Stimulated activated CD8-positive, alpha-beta memory T cell treated with anti-CD3 and anti-CD28 coated beads, Interleukin-15, amount 100 ng/mL, for 4 hours (primary cell): ENCODE results near the gene KRT2.
A peak's percentile ranks its signal among the peaks of the same experiment; 100 is the strongest.

Experiments used
- DNase-seq, 2 donors: peaks; one replicate each; pipeline ENCODE4 v3.0.0-alpha.2; 2020; ENCODE audit warnings: low read depth in 2 of 2

The KRT2 gene

DNA sequence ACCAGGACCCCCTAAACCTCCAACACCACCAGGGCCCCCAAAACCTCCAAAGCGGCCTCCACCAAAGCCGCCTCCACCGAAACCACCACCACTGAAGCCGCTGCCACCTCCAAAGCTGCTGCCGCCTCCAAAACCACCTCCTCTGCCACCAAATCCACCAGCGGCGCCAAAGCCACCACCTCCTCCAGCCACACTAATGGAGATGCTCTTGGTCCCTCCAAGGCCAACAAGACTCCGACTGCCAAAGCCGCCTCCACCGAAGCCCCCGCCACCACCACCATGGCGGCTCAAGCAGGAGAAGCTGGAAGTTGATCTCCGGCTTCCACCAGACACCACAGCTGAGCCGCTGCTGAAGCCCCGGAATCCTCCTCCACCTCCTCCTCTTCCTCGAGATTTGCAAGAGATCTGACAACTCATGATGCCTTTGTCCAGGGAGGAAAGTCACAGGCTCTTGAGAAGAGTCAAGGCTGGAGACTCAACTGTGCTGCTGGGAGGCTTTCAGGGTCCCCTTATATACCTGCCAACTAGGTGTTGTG lies at the start of gene KRT2:
Gene KRT2 (minus strand): TSS at position 486 of the 536 bp plus-strand sequence. CDS start 69 bp downstream, at position 417.
- DNase-seq: no peak

DNA sequence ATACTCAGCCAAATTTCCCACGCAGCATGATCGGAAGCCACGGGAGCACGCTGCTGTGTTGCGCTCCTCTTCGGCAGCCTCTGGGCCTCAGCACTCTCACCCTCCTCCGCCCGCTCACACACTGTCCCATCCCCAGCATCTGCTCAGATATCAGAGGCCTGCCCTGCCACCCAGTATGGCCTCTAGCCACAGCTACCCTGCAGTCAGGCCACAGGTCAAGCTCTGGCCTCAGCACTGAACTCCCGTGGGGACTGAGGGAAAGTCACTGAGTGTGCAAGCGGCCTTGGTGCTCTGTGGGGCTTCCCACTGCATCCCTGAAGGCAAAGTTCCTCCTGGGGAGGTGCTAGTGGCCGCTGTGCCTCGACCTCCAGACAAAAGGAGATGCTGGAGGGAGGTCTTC lies 49.3 kb upstream of the KRT2 start:
- DNase-seq: no peak

DNA sequence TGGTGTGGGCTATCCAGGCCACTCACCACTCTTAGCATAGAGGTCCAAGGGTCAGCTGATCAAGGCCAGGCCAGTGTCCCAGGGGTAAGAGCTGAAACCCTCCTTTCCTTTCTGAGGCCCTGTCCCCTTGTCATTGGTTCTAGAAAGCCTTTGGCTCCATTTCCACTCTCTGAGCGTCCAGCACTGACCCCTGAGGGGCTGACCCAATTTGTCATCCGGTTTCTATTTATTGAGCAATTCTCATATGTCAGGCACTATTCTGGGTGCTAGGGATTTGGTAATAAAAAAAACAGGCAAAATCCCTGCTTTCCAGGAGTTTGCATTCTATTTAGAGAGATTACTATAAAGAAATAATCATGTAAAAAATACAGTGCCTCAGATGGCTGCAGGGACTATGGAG lies 47.9 kb upstream of the KRT2 start:
- DNase-seq: no peak

DNA sequence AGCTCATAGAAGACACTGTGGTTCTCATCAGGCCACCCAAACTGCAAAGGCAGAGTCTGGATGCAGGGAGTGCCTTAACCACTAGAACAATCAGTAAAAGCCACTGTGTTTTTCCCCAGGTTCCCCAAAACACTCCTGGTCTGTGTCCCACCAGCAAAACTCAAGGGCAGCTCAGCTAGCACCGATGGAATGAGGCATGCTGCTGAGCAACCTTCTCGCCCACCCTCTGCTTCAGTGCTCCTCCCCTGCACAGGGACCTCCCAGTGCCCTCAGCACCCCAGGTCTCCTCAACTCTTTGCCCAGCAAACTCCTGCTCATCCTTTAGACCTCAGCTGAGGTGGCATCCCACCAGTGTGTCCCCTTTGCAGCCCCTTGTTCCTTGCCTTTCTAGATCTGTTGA lies 47.4 kb upstream of the KRT2 start:
- no peak for DNase-seq

DNA sequence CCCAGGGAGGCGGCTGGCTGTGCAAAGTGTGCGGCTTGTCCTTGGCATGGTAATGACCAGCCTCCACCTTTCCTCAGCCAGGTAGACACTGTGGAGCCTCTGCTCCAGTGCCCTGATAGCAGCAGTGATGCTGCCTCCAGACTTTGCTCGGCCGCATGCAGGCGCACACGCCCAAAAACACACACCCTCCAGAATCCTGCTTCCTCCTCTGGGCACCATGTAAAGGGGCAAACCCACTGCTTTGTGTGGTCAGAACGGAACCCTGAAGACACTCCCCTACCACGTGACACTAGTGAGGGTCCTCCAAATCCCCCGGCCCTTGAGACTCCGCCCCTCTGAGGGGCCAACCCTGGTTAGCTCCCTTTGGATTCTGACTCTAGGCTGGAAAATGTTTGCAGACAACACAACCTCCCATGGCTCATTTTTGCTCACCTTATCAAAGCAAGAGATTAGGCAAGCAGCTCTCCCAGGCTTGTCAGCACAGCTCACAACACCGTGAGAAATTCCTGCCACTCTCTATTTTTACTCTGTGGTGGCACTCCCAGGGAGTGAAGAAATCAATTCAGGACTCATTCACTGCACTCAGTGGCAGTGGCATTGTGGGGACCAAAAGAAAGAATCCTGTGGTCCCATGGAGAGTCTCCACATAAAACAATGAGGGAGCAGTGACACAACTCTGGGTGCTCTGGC lies 46.8 kb upstream of the KRT2 start:
- no peak for DNase-seq

DNA sequence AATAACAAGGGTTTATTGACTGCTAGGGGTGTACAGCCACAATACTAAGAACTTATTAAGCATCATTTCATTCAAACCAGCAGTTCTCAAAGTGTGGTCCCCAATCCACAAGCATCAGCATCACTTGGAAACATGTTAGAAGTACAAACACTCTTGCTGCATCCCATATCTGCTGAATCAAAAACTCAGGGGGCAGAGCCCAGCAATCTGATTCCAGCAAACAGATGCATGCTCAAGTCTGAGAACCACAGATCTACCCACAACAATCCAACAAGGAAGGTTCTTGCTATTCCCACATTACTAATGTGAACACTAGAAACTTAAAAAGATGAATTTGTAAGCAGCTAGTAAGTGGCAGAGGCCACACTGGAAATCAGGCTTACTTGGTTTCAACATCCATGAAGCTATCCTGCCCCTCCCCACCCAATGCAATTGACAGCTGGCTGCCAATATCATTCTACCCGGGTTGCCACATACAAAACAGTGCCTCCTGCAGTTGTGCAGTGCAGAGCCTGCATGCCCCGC lies 45.1 kb upstream of the KRT2 start:
- no peak for DNase-seq

DNA sequence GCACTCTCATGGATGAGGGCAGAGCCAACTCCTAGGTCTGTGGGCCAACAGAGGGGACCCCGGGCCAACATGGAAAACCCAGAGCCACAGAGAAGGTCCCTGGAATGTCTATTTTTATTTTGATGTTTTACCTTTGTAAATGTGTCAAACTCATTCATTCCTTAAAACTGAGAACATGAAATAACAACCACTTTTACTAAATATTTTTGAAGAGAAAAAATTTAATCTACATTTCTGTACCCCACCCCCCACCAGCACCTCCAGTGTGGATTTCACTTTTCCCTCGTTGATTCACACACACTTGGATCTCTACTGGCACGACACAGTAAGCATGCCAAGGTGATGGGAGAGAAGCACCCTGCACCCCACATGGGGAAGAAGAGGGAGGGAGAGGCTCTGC lies 44.6 kb upstream of the KRT2 start:
- DNase-seq: no peak

DNA sequence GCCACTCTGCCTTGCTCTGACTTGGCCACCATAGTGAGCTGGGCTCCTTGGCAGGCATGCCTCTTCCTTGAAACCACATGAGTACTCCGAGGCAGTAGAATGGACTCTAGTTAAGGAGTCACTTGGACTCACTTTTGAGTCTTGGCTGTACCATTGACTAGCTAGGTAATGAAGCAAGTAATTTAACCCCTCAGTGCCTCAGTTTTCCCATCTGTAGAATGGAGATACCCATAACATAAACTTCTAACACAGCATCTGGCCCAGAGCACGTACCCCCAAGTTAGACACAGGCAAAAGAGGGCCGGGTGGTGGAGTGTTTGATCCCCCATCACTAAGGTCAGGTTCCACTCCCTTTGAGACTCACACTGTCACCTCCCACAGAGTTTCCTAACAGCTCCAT lies 43.0 kb upstream of the KRT2 start:
- DNase-seq: no peak

DNA sequence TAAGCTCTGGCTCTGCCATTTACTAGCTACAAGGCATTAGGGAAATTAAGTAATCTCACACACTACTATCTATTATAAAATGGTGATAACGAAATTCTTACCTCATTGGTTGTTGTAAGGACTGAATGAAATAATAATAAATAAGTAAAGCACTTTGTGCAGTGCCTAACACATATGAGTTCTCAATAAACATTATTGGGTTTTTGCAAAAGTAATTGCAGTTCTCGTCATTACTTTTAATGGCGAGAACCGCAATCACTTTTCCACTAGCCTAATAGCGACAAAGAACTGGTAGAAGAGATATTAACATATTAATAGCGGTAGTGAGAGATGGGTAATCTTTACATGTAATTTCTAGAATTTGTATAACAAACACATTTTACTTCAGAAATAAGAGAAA lies 42.1 kb upstream of the KRT2 start:
- DNase-seq: no peak

DNA sequence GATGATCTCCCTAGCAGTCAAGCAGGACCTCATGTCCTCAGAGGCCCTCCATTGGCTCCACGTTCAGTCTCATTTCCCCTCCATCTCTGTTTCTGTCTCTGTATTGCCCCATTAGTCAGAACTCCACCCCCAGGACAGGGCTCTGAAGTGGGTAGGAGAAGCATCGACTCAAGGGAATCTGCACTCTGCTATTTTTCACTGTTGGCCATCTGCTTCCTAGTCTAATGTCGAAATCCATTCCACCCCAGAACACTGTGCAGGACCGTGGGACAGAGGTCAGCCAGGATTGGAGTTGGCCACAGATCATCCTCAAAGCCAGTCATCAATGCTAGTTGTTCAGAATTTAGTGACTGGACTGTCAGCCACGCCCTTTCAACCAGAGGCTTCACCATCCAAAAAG lies 41.2 kb upstream of the KRT2 start:
- DNase-seq: no peak

DNA sequence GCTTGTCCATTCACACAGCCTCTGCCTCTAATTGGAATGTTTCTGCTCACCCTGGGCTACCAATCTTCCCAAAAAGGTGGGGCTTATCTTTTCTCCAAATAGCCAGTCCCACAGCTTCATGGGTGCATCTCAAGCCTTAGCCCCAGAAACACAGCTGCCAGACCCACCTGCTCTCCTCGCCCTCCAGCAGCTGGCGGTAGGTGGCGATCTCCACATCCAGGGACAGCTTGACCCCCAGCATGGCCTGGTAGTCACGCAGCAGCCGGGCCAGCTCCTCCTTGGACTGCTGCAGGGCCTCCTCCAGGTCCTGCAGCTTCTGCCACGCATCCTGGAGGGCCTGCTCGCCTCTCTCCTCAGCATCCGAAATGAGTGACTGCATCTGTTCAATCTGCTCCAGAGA lies 40.2 kb upstream of the KRT2 start:
- DNase-seq: no peak

DNA sequence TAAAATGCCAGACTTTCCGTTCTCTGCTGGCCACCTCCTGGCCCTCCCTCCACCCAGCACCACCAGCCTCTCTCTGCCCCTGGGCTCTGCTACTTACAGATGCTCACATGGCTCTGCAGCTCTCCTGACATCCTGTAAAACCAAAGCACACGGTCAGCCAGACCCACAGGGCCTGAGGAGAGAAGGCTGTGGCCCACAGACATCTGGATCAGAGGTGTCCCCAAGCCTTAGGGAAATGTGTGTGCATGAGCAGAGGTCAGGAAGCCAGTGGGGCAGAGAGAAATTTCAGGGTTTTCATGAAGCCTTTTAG lies 39.8 kb upstream of the KRT2 start:
- DNase-seq: no peak

DNA sequence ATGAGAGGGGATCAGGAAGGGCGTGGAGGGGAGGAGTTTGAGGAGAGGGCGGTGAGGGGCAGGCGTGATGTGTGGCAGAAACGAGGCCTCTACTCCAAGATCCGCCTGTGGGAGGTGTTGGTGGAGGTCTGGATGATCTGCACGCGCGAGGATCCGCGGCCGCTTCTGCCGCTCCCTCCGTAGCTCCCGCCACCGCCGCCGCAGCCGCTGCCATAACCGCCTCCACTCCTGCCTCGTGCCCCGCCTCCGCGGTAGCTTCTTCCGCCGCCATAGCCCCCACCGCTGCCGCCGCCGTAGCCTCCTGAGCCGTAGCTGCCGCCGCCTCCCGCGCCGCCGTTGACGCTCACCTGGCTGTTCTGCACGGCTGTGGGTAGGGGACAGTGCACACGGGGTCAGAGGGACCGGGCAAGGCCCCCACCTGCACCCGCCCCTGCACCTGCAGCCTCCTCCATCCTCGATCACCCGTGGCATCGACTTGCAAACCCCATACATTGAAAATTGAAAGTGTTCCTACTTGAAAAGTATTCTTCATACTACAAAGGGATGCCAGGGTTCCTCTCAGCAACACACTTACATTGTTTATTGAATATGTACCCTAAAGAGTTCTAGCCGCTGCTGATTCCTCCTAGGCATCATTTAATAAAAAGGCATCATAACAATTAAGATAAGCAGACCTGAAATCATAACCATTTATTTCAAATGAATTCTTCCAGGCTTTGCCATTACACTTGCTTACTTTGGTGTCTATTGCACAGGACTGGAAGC lies 39.2 kb upstream of the KRT2 start:
- DNase-seq: peak; percentile 9 to 10

DNA sequence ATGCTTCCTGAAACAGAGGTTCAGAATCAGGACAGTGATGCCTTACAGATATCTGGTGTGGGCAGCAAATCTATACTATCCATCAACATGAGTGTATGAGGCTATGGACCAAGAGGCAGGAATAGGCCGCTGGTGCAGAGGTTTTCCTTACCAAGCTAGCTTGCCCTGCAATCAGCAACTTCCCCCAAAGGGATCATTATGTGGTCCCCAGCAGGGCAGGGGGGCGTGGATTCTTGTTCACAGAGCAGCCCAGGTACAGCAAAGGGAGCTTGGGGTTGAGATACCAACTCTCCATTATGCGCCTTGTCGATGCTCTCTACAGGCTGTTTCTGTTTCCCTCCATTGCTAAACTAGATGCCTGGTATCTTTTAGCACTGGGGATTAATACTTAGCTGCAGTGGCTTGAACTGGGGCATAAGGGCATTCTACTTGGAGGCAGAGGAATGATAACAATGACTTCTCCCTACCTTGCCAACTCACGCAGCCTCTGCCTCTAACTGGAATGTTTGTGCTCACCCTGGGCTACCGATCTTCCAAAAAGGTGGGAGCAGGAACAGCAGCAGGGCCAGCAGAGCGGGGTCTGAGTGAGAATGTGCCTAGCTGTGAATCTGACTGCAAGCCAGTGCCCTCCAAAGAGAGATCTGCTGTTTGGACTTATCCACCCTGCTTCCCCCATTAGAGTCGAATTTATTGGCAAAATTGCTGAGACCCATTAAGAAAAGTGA lies 38.5 kb upstream of the KRT2 start:
- no peak for DNase-seq

DNA sequence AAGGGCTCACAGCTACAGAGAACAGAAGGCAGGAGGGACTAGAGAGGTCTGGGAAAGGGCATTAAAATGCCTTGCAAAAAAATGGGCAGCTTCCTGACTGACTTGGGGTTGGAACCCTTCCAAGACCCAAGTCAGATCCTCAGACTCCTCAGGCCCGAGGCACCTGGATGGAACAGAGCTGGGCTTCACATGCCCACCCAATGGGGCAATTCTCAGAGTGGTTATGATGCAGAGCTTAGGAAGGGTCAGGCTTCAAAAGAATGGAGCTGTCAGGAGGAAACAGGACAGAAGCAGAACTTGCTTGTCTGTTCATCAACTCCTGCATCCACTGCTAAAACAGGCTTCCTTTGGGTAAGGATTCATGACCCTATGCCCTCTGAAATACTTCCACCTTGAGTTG lies 37.9 kb upstream of the KRT2 start:
- DNase-seq: no peak

DNA sequence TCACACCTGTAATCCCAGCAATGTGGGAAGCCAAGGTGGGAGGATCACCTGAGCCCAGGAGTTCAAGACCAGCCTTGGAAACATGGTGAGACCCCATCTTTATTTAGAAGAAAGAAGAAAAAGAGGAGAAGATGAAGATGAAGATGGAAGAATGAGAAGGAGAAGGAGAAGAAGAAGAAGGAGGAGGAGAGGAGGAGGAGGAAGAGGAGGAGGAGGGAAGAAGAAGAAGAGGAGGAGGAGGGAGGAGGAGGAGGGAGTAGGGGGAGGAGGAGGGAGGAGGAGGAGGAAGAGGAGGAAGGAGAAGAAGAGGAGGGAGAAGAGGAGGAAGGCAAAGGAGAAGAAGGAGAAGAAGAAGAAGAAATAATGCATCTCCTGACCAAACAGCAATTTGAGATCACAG lies 37.2 kb upstream of the KRT2 start:
- DNase-seq: no peak

DNA sequence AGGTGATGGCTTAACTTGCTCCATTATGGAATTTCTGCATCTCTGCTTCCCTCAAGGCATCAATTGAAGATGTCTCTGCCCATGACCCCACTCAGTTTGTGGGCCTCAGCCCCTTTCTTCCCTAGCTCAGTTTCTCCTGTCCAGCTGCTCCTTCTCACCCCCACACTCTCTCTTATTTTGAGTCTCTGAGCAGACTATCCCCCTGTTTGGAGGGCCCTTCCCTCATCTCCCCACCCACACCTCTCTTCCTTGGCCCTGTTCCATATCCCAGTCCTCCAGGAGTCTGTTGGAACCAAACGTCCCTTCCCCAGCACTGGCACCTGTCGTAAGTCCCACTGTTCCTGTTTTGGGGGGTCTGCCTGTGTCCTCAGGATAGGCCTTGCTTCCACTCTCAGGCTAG lies 36.5 kb upstream of the KRT2 start:
- DNase-seq: no peak

DNA sequence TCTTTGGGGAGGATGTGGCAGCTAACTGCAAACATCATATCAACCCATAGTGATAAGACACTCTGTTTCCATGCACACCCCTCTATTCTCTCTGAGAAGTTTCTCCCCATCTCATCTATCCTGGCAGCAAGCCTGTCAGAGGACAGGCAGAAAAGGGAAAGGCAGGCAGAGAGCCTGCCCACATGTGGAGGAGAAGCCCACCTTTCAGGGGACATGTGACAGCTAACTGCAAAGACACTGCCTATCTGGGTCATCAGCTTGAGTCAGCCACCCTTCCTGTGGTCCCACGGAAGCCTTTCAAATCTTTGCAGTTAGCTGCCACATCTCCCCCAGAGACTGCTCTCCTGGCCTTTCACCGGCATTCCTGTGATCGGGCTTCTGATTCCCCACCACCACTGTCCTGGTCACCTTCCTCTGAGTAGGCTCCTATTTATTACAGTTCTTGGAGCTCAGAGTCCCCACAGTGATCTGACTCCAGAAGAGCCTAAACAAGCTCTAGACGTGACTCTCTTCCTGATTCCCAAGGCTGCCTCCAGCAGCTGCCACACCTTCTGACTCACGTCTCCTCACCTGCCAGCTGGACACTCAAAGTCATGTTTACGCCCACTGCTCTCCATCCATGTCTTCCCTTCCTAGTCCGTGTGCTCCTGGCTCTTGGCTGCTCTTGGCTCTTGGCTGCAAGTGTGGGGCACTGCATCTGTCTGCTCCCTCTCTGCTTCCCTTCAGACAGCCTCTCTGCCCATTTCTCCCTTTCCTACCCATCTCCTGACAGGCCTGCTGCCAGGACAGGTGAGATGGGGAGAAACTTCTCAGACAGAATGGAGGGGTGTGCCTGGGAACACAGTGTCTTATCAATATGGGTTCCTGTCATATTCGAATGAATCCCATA lies 35.7 kb upstream of the KRT2 start:
- DNase-seq: no peak

DNA sequence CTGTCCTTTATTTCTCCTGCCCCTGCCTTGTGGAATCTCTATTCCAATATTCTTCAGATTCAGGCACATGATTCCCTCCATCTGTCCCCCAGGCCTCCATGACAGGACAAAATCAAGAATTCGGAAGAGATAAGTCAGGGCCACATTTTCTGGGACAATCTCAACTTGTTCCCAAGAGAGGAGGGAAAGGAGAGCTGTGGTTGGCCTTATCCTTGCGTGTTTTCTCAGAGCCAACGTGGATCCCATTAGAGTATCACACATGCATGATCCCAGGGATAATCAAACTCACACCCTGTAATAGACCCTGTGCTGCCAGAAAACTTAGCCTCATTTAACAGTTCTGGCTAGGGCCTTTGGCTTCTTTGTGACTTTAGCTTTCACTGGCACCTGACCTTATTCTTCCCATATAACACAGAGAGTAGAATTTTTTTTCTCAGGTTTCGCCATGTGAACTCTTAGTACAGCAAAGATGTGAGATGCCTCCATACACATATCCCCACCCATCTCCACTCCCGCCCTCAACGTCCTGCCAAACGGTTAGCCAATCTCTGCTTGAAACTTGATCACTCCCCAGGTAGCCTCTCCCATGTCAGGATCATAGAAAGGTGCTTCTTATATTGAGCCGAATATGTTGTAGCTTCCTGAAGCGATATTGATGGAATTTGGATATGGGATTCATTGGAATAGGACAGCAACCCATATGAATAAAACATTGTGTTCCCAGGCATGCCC lies 34.9 kb upstream of the KRT2 start:
- DNase-seq: no peak

DNA sequence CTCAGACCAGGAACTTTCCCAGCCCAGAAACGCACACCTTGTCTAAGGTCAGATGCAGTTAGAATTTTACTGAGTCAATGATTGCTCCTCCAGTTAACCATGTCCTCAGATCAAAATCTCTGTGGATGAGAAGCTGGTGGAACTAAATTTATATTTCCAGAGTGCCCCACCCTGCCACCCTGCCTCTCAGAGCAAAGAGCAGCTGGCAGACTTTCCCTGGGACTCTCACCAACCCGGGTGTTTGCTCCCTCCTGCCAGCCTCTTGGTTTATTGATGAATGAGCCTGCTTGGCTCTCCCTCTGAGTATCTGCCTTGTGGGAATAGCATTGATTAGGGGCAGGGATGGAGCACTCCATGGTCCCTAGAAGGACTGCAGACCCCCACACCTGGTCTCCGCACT lies 34.1 kb upstream of the KRT2 start:
- DNase-seq: no peak

DNA sequence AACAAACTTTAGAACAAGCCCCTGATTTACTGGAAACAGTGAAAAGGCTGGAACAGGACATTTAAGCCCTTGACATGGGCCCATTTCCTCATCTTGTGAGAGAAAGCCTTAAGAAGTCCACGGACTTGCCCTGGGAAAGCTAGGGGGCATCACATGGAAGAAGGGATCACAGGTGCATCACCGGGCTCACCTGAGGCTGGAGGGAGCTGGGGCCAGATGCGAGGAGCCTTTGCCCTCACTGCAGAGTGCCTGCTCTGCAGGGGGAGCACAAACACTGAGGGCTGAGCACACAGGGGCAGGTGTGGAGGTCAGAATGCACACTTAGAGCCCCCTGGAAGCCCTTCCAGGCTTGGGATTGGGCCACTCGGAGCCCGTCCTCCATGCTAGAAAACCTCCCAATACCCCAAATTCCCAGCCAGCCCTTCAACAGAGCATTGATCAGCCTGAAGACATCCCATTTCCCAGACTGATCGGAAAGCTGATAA lies 33.4 kb upstream of the KRT2 start:
- no peak for DNase-seq
